ENCODE measurements around the gene MRAS.

MRAS gene

DNA sequence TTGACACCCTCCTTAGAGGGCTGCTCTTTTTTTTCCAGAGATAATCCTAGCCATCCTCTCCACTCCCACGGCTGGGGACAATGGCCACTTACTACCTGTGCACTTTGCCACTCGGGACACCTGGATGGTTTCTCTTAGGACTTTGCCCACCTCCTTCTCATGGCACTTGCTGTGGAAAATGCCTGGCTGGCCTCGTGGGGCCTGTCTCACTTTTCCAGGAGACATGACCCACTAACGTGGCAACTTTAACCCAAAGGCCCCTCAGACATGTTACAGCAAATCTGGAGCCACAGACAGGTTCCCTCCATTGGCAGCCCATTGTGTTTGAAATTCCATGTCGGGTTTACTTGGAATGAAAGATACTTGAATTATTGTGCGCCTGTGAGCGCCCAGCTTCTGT lies 56.6 kb downstream of the MRAS start:
- peaks cover 5% of the 10 kb centered on the region; the same call in 1 of the 2 replicates for H3K27me3 ChIP-seq (replicated peaks; ENCODE audit: control insufficient read depth, insufficient read depth, low read length)
- TF ChIP-seq, protein P1, sequence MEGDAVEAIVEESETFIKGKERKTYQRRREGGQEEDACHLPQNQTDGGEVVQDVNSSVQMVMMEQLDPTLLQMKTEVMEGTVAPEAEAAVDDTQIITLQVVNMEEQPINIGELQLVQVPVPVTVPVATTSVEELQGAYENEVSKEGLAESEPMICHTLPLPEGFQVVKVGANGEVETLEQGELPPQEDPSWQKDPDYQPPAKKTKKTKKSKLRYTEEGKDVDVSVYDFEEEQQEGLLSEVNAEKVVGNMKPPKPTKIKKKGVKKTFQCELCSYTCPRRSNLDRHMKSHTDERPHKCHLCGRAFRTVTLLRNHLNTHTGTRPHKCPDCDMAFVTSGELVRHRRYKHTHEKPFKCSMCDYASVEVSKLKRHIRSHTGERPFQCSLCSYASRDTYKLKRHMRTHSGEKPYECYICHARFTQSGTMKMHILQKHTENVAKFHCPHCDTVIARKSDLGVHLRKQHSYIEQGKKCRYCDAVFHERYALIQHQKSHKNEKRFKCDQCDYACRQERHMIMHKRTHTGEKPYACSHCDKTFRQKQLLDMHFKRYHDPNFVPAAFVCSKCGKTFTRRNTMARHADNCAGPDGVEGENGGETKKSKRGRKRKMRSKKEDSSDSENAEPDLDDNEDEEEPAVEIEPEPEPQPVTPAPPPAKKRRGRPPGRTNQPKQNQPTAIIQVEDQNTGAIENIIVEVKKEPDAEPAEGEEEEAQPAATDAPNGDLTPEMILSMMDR (IDR thresholded peaks at IDR 0.05; ENCODE audit: insufficient read depth, low read length, poor library complexity, severe bottlenecking): no peak
- no peak overlapping the region for H3K4me3 ChIP-seq (replicated peaks; ENCODE audit: low read depth, low read length)
- H3K36me3 ChIP-seq (ENCODE audit: control insufficient read depth, insufficient read depth, low read length): no peaks in the 10 kb centered on the region
- DNase-seq (ENCODE audit: extremely low read depth, insufficient read length): no peak

GRCh38 chr3:138405486-138405885 lies 57.1 kb downstream of the MRAS start:
- Histone ChIP-seq H3K27me3 (replicated peaks; ENCODE audit: control insufficient read depth, insufficient read depth, low read length) (peaks cover 5% of the 10 kb centered on the region; the same call in 1 of the 2 replicates), H3K36me3 (ENCODE audit: control insufficient read depth, insufficient read depth, low read length) (no peaks in the 10 kb centered on the region), H3K4me3 (replicated peaks; ENCODE audit: low read depth, low read length) (no peak overlapping the region)
- TF ChIP-seq, protein P1 (IDR thresholded peaks at IDR 0.05; ENCODE audit: insufficient read depth, low read length, poor library complexity, severe bottlenecking): no peak
- DNase-seq (ENCODE audit: extremely low read depth, insufficient read length): no peak

- TF ChIP-seq, protein P1 (IDR thresholded peaks at IDR 0.05; ENCODE audit: insufficient read depth, low read length, poor library complexity, severe bottlenecking): no peak
- H3K4me3 ChIP-seq (replicated peaks; ENCODE audit: low read depth, low read length): no peak overlapping the region
- no peaks in the 10 kb centered on the region for H3K36me3 ChIP-seq (ENCODE audit: control insufficient read depth, insufficient read depth, low read length)
- no peak for DNase-seq (ENCODE audit: extremely low read depth, insufficient read length)
- peaks cover 5% of the 10 kb centered on the region; the same call in 1 of the 2 replicates for H3K27me3 ChIP-seq (replicated peaks; ENCODE audit: control insufficient read depth, insufficient read depth, low read length)
These were observed 58.2 kb downstream of the MRAS start for GRCh38 chr3:138406606-138407005.

DNA sequence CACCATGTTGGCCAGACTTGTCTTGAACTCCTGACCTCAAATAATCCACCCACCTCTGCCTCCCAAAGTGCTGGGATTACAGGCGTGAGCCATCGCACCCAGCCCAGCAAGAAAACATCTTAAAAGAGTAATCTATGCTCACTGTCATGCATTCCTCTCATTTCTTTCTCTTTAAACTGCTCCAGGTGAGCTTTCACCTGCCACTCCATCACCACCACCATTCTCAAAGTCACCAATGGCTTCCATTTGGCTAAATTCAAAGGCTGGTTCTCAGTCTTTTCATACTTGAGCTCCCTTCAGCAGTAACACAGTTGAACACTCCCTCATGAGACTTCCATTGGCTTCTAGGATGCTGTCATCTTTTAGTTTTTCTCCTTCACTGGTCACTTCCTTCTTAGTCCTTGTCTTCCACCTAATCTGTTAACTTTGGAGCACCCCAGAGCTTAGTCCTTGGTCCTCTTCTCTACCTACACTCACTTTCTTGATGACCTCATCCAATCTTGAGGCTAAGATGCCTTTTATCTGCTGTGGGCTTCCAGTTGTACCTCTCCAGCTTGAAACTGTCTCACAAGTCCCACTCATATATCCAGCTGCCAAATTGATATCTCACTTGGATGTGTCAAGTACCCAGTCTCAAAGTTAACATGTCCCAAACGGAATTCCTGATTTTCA lies 59.0 kb downstream of the MRAS start:
- Histone ChIP-seq H3K4me3 (replicated peaks; ENCODE audit: low read depth, low read length) (no peak overlapping the region), H3K36me3 (ENCODE audit: control insufficient read depth, insufficient read depth, low read length) (no peaks in the 10 kb centered on the region), H3K27me3 (replicated peaks; ENCODE audit: control insufficient read depth, insufficient read depth, low read length) (peaks cover 3% of the 10 kb centered on the region; the same call in 1 of the 2 replicates)
- TF ChIP-seq, protein P1 (IDR thresholded peaks at IDR 0.05; ENCODE audit: insufficient read depth, low read length, poor library complexity, severe bottlenecking): no peak
- DNase-seq (ENCODE audit: extremely low read depth, insufficient read length): no peak

DNA sequence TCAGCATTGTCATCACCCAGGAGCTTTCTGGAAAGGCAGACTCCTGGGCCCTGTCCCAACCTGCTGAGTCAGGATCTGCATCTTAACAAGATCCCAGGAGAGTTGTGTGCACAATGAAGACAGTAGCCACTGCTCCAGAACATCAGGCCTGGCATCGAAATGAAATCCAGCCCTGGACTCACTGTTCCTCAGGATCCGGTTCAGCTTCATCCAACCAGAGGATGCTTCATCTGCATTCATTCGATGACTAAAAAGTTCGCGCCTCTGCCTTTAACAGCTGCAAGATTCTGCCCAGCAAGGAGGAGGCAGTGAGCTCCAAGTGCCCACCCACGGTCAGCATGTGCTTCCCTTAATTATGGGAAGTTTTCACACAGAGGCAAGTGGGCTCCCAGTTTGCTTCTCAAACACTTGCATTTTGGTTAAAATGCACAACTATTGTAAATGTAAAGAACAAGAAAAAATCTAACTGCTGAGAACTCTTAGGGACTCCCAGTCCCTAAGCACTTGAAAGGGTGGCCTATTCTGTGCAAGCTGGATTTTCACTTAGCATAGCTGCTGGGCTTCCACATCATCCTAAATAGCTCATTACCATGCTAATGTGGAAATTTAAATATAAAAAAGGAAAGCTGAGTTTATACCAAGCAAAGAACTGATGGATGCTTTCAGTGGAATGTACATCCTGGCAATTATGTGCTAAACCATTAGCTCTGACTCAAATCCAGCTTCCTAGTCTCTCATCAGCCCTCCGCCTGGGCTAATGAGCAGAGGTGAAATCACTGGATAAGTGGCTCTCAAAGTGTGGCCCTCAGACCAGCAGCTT lies 60.6 kb downstream of the MRAS start:
- DNase-seq (ENCODE audit: extremely low read depth, insufficient read length): no peak
- peaks cover 3% of the 10 kb centered on the region; the same call in 1 of the 2 replicates for H3K27me3 ChIP-seq (replicated peaks; ENCODE audit: control insufficient read depth, insufficient read depth, low read length)

More for the DNA sequence above, 60.6 kb downstream of the MRAS start:
- H3K36me3 ChIP-seq (ENCODE audit: control insufficient read depth, insufficient read depth, low read length): no peaks in the 10 kb centered on the region
- H3K4me3 ChIP-seq (replicated peaks; ENCODE audit: low read depth, low read length): no peak overlapping the region
- TF ChIP-seq, protein P1 (IDR thresholded peaks at IDR 0.05; ENCODE audit: insufficient read depth, low read length, poor library complexity, severe bottlenecking): no peak

Data from GM06990 (cell line).